Measurements from ENCODE around the gene KCNQ1. TPM values are rescaled to one million over a fixed set of nuclear protein-coding genes. Genes with fewer than 3 reads are reported as not detected.

Gene KCNQ1
- total RNA-seq, 1 experiment from 2014 or later = 1.0 TPM

DNA sequence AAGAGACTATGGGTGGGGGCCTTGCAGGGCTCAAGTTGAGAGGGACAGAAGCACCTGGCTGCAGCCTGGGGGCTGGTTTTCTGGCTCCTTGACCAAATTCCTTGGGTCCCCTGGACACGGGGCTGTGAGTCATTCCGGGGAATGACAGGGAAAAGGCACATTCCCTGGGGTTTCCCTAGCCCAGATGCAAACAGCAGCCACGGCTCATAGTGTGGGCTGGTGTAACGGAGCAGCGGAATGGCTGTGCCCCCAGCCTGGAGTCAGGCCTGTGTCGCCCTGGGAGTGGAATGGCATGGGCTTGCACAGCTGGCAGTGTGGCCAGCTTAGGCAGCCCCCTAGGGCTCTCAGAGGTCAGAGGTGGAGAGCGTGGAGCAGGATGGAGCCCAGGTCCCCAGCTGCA is 332.6 kb downstream of the KCNQ1 start:
- H3K27me3 ChIP-seq (replicated peaks; ENCODE audit: control insufficient read depth, insufficient read depth, low read length) = no peaks in the 10 kb centered on the region
- H3K4me1 ChIP-seq = peaks cover 7% of the 10 kb centered on the region
- Mint-ChIP-seq H3K9me3 (ENCODE audit: unreplicated experiment) (no peaks in the 10 kb centered on the region), H3K4me3 (ENCODE audit: unreplicated experiment) (no peak overlapping the region), H3K27me3 (ENCODE audit: insufficient read depth, unreplicated experiment) (no peaks in the 10 kb centered on the region), H3K36me3 (ENCODE audit: insufficient read depth, unreplicated experiment) (no peaks in the 10 kb centered on the region), H3K27ac (ENCODE audit: unreplicated experiment) (no peak overlapping the region), H3K4me1 (ENCODE audit: low read depth, unreplicated experiment) (no peaks in the 10 kb centered on the region)
- H3K36me3 ChIP-seq (ENCODE audit: control insufficient read depth, insufficient read depth, low read length) = no peaks in the 10 kb centered on the region
- TF ChIP-seq CTCF (IDR thresholded peaks at IDR 0.05; ENCODE audit: insufficient read depth in 1 of 2, low read depth in 1 of 2, low read length in 1 of 2, severe bottlenecking in 1 of 2, unreplicated experiment in 1 of 2) = no peak
- no peak overlapping the region for H3K4me3 ChIP-seq (ENCODE audit: low read depth, low read length)
- no peaks in the 10 kb centered on the region for H3K9me3 ChIP-seq
- POLR2A ChIA-PET = no interaction called here
- CTCF ChIA-PET = no interaction called here
- DNase-seq = peak in 1 of 2 experiments; percentile 31
- BruUV-seq (replicated peaks) = no TSS peak
- intact Hi-C loops (cut with micrococcal nuclease; ENCODE audit: unreplicated experiment) = no loop called here

DNA sequence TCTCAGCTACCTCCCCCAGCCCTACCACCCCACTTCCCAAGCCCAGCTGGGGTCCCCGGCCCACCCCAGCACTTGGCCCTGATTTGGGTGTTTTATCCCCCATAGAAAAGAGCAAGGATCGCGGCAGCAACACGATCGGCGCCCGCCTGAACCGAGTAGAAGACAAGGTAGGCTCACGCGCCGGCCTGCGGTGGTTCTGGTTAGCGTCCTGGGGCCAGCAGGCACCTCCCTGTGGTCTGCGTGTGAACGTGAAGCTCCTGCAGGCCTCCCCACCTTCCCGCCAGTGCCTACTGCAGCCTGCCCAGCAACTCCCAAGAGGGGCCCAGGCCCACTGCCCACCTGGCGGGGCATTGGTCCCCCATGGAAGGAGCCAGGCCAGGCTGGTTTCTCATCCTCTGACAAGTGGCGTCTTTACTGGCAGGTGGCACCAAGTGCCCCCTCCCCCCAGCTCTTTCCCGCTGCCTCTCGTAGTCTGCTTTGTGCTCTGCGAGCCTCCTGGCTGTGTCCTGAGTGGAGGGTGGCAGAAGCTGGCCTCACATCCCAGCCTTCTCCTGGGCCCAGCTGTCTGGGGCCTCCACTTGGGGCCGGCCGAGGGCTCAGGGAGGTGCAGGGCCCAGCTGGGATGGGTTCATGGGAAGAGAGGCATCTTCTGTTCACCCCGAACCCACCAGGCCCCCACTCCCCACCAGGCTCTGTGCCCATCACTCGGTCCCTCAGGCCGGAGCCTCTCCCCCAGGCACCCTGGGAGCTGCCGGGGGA is 333.2 kb downstream of the KCNQ1 start:
- Mint-ChIP-seq H3K9me3 (ENCODE audit: unreplicated experiment) (no peaks in the 10 kb centered on the region), H3K27me3 (ENCODE audit: insufficient read depth, unreplicated experiment) (no peaks in the 10 kb centered on the region), H3K27ac (ENCODE audit: unreplicated experiment) (no peak overlapping the region), H3K4me3 (ENCODE audit: unreplicated experiment) (no peak overlapping the region), H3K36me3 (ENCODE audit: insufficient read depth, unreplicated experiment) (no peaks in the 10 kb centered on the region), H3K4me1 (ENCODE audit: low read depth, unreplicated experiment) (no peaks in the 10 kb centered on the region)
- Histone ChIP-seq H3K4me3 (ENCODE audit: low read depth, low read length) (no peak overlapping the region), H3K36me3 (ENCODE audit: control insufficient read depth, insufficient read depth, low read length) (no peaks in the 10 kb centered on the region), H3K9me3 (no peaks in the 10 kb centered on the region), H3K27me3 (replicated peaks; ENCODE audit: control insufficient read depth, insufficient read depth, low read length) (no peaks in the 10 kb centered on the region), H3K4me1 (peaks cover 7% of the 10 kb centered on the region)
- ChIA-PET POLR2A (interaction anchor here (0.8 kb wide), 1 partner anchor 79 kb away, joined by 3 read pairs; no protein-coding TSS in a partner anchor), CTCF (no interaction called here)
- peak in 1 of 2 experiments; percentile 28 for DNase-seq
- no peak for TF ChIP-seq CTCF (IDR thresholded peaks at IDR 0.05; ENCODE audit: insufficient read depth in 1 of 2, low read depth in 1 of 2, low read length in 1 of 2, severe bottlenecking in 1 of 2, unreplicated experiment in 1 of 2)
- BruUV-seq (replicated peaks) = no TSS peak
- intact Hi-C loops (cut with micrococcal nuclease; ENCODE audit: unreplicated experiment) = no loop called here

GRCh38 chr11:2778630-2779498 is 334.1 kb downstream of the KCNQ1 start:
- no TSS peak for BruUV-seq (replicated peaks)
- Mint-ChIP-seq H3K4me3 (ENCODE audit: unreplicated experiment) (no peak overlapping the region), H3K9me3 (ENCODE audit: unreplicated experiment) (no peaks in the 10 kb centered on the region), H3K27ac (ENCODE audit: unreplicated experiment) (no peak overlapping the region), H3K4me1 (ENCODE audit: low read depth, unreplicated experiment) (no peaks in the 10 kb centered on the region), H3K27me3 (ENCODE audit: insufficient read depth, unreplicated experiment) (no peaks in the 10 kb centered on the region), H3K36me3 (ENCODE audit: insufficient read depth, unreplicated experiment) (no peaks in the 10 kb centered on the region)
- no peaks in the 10 kb centered on the region for H3K36me3 ChIP-seq (ENCODE audit: control insufficient read depth, insufficient read depth, low read length)
- H3K4me3 ChIP-seq (ENCODE audit: low read depth, low read length) = no peak overlapping the region
- H3K27me3 ChIP-seq (replicated peaks; ENCODE audit: control insufficient read depth, insufficient read depth, low read length) = no peaks in the 10 kb centered on the region
- POLR2A ChIA-PET = interaction anchor here (0.8 kb wide), 1 partner anchor 80 kb away, joined by 3 read pairs; no protein-coding TSS in a partner anchor
- CTCF ChIA-PET = no interaction called here
- no peaks in the 10 kb centered on the region for H3K9me3 ChIP-seq
- DNase-seq = peak in 1 of 2 experiments; percentile 29
- no peak for TF ChIP-seq CTCF (IDR thresholded peaks at IDR 0.05; ENCODE audit: insufficient read depth in 1 of 2, low read depth in 1 of 2, low read length in 1 of 2, severe bottlenecking in 1 of 2, unreplicated experiment in 1 of 2)
- H3K4me1 ChIP-seq = peaks cover 7% of the 10 kb centered on the region
- intact Hi-C loops (cut with micrococcal nuclease; ENCODE audit: unreplicated experiment) = no loop called here

Measured in Caco-2 (cell line).